Activated B cell treated with CpG ODN at 0.5 μM for 24 hours (primary cell): ENCODE results near the gene GRIK1. TPM values are rescaled to one million over a fixed set of nuclear protein-coding genes. Genes with fewer than 3 reads are reported as not detected.

Source experiments
- ATAC-seq: fragments of 200-7000 bp; cut with Tn5 transposase; one replicate; pipeline ENCODE4 v1.10.0; 2021; ENCODE audit warnings: low read depth, mild to moderate bottlenecking, moderate library complexity
- CTCF ChIA-PET: fragments of 350-600 bp; sonication (Branson Sonifier 250); formaldehyde crosslinking; loops from one replicate; lab custom pipeline; 2021; ENCODE audit warnings: antibody characterized with exemption; lab: Charles Lee
- POLR2A ChIA-PET: fragments of 350-600 bp; sonication (Branson Sonifier 250); formaldehyde crosslinking; loops from one replicate; lab custom pipeline; 2021; ENCODE audit warnings: antibody characterized with exemption; lab: Charles Lee
- DNase-seq: peaks from one replicate; pipeline ENCODE4 v3.0.0; 2022
- H3K27ac Mint-ChIP-seq: one replicate; pipeline ENCODE4 v1.8.0; 2020; ENCODE audit warnings: mixed read lengths
- H3K27me3 Mint-ChIP-seq: one replicate; pipeline ENCODE4 v1.8.0; 2021; ENCODE audit warnings: mixed read lengths
- H3K36me3 Mint-ChIP-seq: one replicate; pipeline ENCODE4 v1.8.0; 2021; ENCODE audit warnings: low read depth, mixed read lengths
- H3K4me1 Mint-ChIP-seq: one replicate; pipeline ENCODE4 v1.8.0; 2021; ENCODE audit warnings: mixed read lengths
- H3K4me3 Mint-ChIP-seq: one replicate; pipeline ENCODE4 v1.8.0; 2020; ENCODE audit warnings: mild to moderate bottlenecking, mixed read lengths
- H3K9me3 Mint-ChIP-seq: one replicate; pipeline ENCODE4 v1.8.0; 2020; ENCODE audit warnings: mixed read lengths
- CTCF ChIP-seq: fragments of 200-600 bp; IDR thresholded peaks from one replicate; pipeline ENCODE4 v1.8.0; 2022; ENCODE audit warnings: antibody characterized with exemption, mild to moderate bottlenecking
- intact Hi-C: fragments of 100-400 bp; cut with micrococcal nuclease; formaldehyde crosslinking; loops from one replicate; pipeline ENCODE4 v1.15.1; 2024
- total RNA-seq: library from RNA; stranded (reverse); gene quantifications from 2 replicates; pipeline ENCODE4 v1.2.3, GENCODE V29; 2022

Gene GRIK1
- total RNA-seq, 1 donor from 2014 or later, result not detected

- H3K9me3 Mint-ChIP-seq, result peaks cover 3% of the 10 kb centered on the region
- no peak overlapping the region for H3K4me3 Mint-ChIP-seq
- DNase-seq, result no peak
- no peak for TF ChIP-seq CTCF
- ChIA-PET POLR2A (no interaction called here), CTCF (no interaction called here)
- intact Hi-C loops, result no loop called here
- ATAC-seq, result no peak
- no peaks in the 10 kb centered on the region for H3K4me1 Mint-ChIP-seq
- no peaks in the 10 kb centered on the region for H3K36me3 Mint-ChIP-seq
- H3K27ac Mint-ChIP-seq, result no peak overlapping the region
- H3K27me3 Mint-ChIP-seq, result peaks cover 21% of the 10 kb centered on the region
Measured at GRCh38 chr21:29942034-29942433, 2.2 kb upstream of the GRIK1 start.

- H3K36me3 Mint-ChIP-seq, result no peaks in the 10 kb centered on the region
- ATAC-seq (no peak), DNase-seq (no peak)
- H3K4me3 Mint-ChIP-seq, result no peak overlapping the region
- no peak overlapping the region for H3K27ac Mint-ChIP-seq
- POLR2A ChIA-PET, result no interaction called here
- TF ChIP-seq CTCF, result no peak
- CTCF ChIA-PET, result no interaction called here
- H3K27me3 Mint-ChIP-seq, result peaks cover 21% of the 10 kb centered on the region
- intact Hi-C loops, result no loop called here
- peaks cover 3% of the 10 kb centered on the region for H3K9me3 Mint-ChIP-seq
- no peaks in the 10 kb centered on the region for H3K4me1 Mint-ChIP-seq
Measured at GRCh38 chr21:29940991-29941390, 1.2 kb upstream of the GRIK1 start.

- ATAC-seq, result no peak
- POLR2A ChIA-PET, result no interaction called here
- no peaks in the 10 kb centered on the region for H3K4me1 Mint-ChIP-seq
- H3K4me3 Mint-ChIP-seq, result no peak overlapping the region
- no peak for TF ChIP-seq CTCF
- H3K36me3 Mint-ChIP-seq, result no peaks in the 10 kb centered on the region
- peaks cover 3% of the 10 kb centered on the region for H3K9me3 Mint-ChIP-seq
- intact Hi-C loops, result no loop called here
- H3K27ac Mint-ChIP-seq, result no peak overlapping the region
- H3K27me3 Mint-ChIP-seq, result peaks cover 21% of the 10 kb centered on the region
- CTCF ChIA-PET, result no interaction called here
- no peak for DNase-seq
Measured at GRCh38 chr21:29940361-29940760, 565 bp upstream of the GRIK1 start.

GRCh38 chr21:29939104-29939923, 482 bp downstream of the GRIK1 start:
- ChIA-PET POLR2A (no interaction called here), CTCF (no interaction called here)
- TF ChIP-seq CTCF, result no peak
- DNase-seq, result no peak
- H3K27me3 Mint-ChIP-seq, result peaks cover 21% of the 10 kb centered on the region
- ATAC-seq, result no peak
- intact Hi-C loops, result no loop called here
- H3K4me1 Mint-ChIP-seq, result no peaks in the 10 kb centered on the region
- H3K9me3 Mint-ChIP-seq, result peaks cover 3% of the 10 kb centered on the region
- H3K36me3 Mint-ChIP-seq, result no peaks in the 10 kb centered on the region
- no peak overlapping the region for H3K27ac Mint-ChIP-seq
- no peak overlapping the region for H3K4me3 Mint-ChIP-seq

GRCh38 chr21:29938776-29939103, 1.1 kb downstream of the GRIK1 start:
- intact Hi-C loops, result no loop called here
- TF ChIP-seq CTCF, result no peak
- Mint-ChIP-seq H3K4me1 (no peaks in the 10 kb centered on the region), H3K9me3 (peaks cover 3% of the 10 kb centered on the region), H3K27me3 (peaks cover 21% of the 10 kb centered on the region), H3K36me3 (no peaks in the 10 kb centered on the region), H3K27ac (no peak overlapping the region), H3K4me3 (no peak overlapping the region)
- CTCF ChIA-PET, result no interaction called here
- no peak for ATAC-seq
- POLR2A ChIA-PET, result no interaction called here
- DNase-seq, result no peak
